Thyroid gland (tissue), 4 donors: ENCODE results near the gene MSANTD7.
"Not testable (repeated sequence)": the region's sequence is repeated elsewhere in the genome, so short reads cannot be mapped to it uniquely, and the experiment has no call there.

Experiments
- POLR2A ChIP-seq, 2 donors: fragments of 450-650 bp; IDR thresholded peaks; one replicate each; pipeline ENCODE4 v1.6.1; 2017; ENCODE audit warnings: antibody characterized with exemption in 2 of 2, mild to moderate bottlenecking in 2 of 2, moderate library complexity in 1 of 2
- TF ChIP-seq, protein P1 (sequence below), 6 experiments: fragments of 200-600 bp in 3 of 6; fragments of 450-650 bp in 3 of 6; sonication (generic) in 3 of 6; IDR thresholded peaks; one replicate each; pipeline ENCODE4 v1.5.1; 2016 to 2019; ENCODE audit warnings: antibody characterized with exemption in 6 of 6, mild to moderate bottlenecking in 2 of 6, inconsistent platforms in 1 of 6, moderate library complexity in 1 of 6

- TF ChIP-seq, protein P1, sequence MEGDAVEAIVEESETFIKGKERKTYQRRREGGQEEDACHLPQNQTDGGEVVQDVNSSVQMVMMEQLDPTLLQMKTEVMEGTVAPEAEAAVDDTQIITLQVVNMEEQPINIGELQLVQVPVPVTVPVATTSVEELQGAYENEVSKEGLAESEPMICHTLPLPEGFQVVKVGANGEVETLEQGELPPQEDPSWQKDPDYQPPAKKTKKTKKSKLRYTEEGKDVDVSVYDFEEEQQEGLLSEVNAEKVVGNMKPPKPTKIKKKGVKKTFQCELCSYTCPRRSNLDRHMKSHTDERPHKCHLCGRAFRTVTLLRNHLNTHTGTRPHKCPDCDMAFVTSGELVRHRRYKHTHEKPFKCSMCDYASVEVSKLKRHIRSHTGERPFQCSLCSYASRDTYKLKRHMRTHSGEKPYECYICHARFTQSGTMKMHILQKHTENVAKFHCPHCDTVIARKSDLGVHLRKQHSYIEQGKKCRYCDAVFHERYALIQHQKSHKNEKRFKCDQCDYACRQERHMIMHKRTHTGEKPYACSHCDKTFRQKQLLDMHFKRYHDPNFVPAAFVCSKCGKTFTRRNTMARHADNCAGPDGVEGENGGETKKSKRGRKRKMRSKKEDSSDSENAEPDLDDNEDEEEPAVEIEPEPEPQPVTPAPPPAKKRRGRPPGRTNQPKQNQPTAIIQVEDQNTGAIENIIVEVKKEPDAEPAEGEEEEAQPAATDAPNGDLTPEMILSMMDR (IDR thresholded peaks at IDR 0.05), result not testable (repeated sequence)
- not testable (repeated sequence) for TF ChIP-seq POLR2A (IDR thresholded peaks at IDR 0.05)
These were observed 26.4 kb downstream of the MSANTD7 start for GRCh38 chr10:14864466-14864865.
